ENCODE measurements around the gene STX3.
"Not testable (repeated sequence)": the region's sequence is repeated elsewhere in the genome, so short reads cannot be mapped to it uniquely, and the experiment has no call there.

STX3 gene

DNA sequence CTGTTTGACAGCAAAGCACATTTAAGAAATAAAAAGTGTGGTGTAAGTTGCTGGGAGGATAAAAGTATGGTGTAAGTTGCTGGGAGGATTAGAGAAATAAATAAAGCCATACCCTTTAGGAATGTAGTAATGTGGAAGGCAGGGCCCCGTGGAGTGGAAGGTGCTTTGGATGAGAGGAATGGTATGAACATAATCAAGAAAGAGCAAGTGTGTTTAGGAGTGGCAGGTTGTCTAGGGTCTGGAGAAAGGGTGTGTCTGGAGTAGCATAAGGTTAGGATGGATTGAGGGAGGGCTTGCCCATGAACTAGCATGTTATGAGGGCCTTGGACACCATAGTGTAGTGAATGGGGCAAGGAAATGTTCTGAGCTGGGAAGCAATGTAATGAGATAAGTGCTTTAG is 37.3 kb downstream of the STX3 start:
- ATAC-seq = no peak

GRCh38 chr11:59794417-59794816 is 39.2 kb downstream of the STX3 start:
- ATAC-seq = no peak

GRCh38 chr11:59800390-59801025 is 45.3 kb downstream of the STX3 start:
- ATAC-seq = no peak

GRCh38 chr11:59801160-59801706 is 46.1 kb downstream of the STX3 start:
- no peak for ATAC-seq

DNA sequence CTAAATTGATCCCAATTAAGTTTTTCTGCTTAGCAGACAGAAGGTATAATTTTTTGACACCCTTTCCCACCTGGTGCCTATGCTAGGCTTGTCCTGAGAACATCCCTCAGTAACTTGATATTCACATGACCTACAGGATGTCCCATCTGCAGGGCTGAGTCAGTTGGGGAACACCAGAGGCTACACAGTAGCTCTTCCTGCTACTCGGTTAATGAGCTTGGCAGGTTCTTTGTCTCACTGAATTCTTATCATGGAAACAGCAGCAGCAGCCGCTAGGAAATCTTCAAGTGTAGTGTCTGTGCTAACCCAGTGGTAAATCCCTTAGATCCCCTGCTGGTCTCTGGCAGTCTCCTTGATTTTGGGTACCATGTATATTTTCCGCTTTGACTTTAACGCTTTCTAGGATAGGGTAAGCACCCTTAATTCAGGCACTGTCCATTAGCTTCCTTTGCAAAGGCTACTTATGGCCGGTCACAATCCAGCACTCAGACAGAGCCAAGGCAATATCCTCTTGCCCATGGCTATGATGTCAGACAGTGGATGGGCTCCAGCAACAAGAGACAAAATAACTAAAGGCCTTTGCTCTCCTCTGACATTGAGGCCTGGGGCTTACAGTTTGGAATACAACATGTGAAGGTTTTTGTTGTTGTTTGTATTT is 46.9 kb downstream of the STX3 start:
- ATAC-seq = no peak

DNA sequence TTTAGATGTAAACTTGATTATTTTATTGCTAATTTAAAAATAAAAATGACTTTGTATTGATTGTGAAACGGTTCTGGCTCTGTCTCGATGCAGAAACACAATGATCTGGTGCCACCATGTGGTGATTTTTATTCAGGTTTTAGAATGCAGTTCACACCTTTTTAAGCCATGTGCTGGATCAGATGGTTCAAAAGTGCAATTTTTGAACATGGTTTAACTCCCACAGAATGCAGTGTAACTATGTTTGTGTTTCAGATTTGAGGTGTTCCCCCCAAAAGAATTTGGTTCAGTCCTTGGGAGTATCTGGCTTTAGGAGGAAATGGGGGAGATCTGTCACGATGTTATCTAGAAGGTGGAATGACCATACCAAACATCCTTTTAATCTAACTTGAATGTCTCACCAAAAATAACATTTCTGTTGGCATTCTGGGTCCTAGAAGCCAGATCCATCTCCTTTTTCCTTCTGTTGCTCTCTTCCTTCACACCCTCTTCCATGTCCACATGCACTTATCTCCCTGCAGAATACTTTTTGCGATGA is 47.5 kb downstream of the STX3 start:
- ATAC-seq = no peak

DNA sequence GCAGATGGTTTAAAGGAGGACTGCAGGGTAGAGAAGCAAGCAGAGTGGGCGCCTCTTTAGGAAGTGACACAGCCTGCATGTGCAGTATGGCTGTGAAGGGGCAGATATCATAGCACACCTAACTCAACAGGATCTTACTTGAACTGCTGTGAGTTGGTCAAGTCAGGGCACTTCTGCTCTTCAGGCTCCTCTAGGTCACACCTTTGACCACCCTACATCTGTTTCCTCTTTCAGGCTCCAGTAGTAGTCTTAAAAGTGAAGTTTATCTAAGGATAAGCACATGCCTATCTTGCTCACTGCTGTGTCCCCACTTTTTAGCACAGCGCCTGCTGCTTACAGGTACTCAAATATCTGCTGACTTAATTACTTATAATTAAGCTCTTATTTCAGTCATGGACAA is 48.9 kb downstream of the STX3 start:
- ATAC-seq = no peak

DNA sequence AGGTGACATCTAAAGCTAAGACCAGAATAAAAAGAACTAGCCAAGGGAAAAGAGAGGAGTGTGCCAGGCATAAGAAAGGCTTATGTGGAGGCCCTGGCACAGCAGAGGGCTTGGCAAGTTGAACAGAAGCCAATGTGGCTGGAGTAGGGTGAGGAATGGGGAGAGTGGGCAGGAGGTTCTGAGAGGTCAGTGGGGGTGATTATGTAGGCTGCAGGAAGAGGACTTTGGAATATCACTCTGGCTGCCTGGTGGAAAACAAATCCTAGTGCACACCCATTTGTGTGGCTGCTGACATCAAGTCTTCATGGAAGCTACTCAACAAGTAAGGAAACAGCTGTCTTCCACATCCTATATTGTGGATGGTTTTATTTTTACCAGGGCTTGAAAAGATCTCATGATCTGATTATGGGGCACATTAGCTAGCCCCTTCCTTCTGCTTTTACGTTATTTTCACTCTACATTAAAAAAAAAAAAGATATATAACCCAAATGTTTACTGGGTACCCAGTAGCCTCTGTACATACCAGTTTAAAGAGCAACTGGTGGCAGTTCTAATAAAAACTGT is 52.0 kb downstream of the STX3 start:
- ATAC-seq = no peak

DNA sequence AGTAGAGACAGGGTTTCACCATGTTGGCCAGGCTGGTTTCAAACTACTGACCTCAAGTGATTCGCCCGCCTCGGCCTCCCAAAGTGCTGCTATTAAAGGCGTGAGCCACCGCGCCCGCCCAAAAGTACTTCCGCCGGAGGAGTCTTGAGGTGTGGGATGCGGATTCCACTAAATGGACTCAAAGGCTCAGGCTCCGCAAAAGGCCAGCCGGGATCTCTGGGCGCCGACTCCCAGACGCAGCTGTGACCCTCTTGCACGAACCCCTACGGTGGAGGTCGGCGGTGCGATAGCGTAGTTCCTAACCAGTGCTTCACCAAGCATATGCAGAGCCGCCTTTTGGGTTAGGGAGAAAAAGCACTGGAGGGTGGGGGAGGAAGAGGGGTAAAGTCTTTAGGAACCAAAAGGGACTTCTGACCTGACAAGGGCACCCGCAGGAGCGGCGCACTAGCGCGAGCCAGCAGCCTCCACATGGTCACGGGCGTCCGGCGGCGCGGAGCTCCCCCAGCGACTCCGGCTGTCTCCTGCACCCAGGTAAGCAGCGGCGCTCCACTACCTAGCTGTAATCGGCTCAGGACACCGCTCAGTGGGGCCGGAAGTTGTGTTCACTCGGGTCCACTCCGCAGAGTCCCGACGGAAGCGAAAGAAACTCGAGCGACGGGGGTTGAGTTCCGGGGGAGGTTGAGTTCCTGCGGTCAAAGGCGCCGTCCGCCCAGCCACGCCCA is 55.2 kb downstream of the STX3 start, which contains the start of gene MRPL16:
MRPL16 (minus strand) TSS at position 590 of the 722 bp plus-strand sequence; CDS start at position 470, 120 bp downstream.
- ATAC-seq = peak; percentile 100

DNA sequence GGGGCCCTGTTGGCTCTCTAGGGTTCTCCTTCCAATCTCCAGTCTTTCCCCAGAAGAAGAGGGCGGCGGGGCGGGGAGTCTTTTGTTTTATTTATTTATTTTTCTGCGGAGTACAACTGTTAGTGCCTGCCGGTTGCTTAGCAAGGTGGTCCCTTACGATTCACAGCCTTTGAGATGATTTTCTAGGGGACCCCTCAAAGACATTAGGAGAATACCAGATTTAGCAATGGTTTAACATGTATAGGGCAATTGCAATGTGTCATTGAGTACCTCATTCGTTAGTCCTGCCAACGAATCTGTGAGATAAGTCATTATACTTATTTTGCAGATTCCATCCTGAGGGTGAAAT is 55.7 kb downstream of the STX3 start:
- ATAC-seq = no peak

DNA sequence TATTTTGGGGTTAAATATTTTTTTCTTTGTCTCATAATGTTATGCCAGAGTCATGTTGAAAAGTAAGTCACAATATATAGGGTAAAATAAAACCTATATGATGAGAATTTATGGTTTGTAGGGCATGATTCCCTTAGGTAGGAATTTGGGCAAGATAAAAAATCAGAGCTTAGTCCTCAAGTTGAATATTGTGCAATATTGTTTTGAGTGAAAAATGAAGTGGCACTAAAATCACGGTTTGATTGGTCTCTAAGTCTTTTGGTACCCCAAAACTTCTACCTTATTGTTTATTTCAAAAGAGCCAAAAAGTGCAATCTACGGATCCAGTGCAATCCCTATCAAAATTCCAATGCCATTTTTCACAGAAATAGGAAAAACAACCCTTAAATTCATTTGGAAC is 57.0 kb downstream of the STX3 start:
- ATAC-seq = no peak

DNA sequence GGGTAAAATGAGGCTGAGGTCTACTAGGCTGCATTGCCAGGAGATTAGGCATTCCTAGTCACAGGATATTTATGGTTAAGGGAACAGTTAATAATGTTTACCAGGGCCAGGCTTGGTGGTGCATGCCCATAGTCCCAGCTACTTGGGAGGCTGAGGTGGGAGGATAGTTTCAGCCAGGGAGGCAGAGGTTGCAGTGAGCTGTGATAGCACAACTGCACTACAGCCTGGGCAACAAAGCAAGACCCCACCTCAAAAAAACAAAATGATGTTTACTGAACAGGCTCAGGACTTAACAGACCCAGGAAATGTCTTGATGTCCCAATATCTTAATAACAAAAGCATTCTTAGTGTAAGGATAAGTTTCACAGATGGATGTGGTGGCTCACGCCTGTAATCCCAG is 58.2 kb downstream of the STX3 start:
- no peak for ATAC-seq

GRCh38 chr11:59814021-59814420 is 58.8 kb downstream of the STX3 start:
- ATAC-seq = no peak

- ATAC-seq = no peak
These were observed 60.6 kb downstream of the STX3 start for GRCh38 chr11:59815754-59816153.

GRCh38 chr11:59816434-59816833 is 61.3 kb downstream of the STX3 start:
- not testable (repeated sequence) for ATAC-seq

DNA sequence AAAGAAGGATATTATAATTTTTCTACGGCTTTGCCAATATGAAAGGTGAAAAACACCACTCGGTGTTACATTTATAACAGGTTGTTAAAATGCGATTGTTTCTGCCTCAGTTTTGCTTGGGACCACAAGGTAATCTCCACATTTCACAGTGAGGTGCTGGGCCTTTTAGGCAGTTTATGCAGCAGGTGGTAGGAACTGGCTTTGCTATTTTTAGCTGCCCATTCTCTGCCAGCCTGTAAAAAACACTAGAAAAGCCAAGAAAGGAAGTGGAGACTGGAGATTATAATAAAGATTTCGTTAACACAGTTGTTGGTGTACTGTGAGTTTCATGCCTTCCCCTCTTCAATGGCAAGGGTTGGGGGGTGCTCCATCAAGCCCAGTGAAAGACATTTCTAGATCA is 63.4 kb downstream of the STX3 start:
- ATAC-seq = no peak

- ATAC-seq = peak; percentile 21 to 58
These were observed 67.9 kb downstream of the STX3 start for GRCh38 chr11:59822989-59823566.

DNA sequence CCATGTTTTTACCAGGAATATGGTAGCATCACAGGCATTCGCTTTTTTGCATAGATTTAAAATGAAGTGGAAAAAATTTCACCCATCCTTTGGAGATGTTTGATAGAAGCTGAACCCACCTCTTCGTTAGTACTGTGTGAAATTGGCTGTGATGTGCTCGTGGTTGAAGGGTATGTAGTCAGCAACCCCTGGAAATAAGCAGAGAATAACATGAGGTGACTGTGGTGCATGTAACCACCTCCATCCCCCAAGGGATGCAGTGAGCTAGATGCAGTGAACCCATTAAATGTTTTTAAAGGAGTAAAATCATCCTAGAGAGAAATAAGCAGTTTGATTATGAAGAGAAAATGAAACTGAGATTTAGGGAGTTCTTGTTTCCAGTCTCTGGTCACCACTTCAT is 74.2 kb downstream of the STX3 start:
- no peak for ATAC-seq

DNA sequence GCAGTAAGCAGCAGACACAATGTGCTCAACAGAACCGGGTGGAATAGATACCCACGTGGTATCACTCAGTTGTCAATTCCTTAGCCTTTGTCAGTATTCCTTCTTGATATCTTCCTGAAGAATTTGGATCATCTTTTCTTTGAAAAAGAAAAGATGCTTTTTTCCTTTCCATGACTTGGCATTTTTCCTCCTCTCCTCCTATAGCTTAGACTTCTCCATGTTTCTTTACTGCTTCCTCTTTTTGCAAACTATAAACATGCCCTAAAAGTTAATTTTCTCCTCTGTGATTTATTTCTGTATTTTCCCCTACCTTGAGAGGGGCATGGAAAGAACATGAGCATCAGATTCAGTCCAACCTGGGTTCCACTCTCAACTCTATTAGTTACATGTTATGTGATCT is 78.4 kb downstream of the STX3 start:
- ATAC-seq = no peak

GRCh38 chr11:59839615-59840014 is 84.4 kb downstream of the STX3 start:
- ATAC-seq = no peak

DNA sequence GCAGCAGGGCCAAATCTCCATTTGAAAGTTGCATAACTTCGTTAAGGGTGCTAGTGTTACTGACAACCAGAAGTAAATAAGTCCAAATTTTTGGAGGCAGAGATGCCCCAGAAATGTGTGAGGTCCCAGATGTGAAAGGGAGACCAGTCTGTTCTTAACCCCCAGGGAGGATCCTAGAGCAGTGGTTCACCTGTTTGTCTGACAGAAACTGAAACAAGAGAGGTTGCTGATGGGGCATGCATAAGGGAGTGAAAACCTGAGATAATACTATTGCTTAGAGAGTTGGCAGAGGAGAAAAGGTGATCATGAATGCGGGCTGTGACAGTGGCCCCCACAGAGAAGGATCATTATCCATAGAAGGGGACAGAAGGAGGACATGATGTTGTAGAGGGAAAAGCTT is 86.3 kb downstream of the STX3 start:
- no peak for ATAC-seq

- ATAC-seq = no peak
These were observed 87.1 kb downstream of the STX3 start for GRCh38 chr11:59842316-59842715.

- ATAC-seq = no peak
These were observed 90.2 kb downstream of the STX3 start, which contains the start of gene CBLIF for GRCh38 chr11:59845399-59845798. TSS of gene CBLIF (minus strand) at chr11:59845499. CDS start at chr11:59845453, 46 bp downstream.

All from activated CD4-positive, CD25-positive, alpha-beta regulatory T cell treated with anti-CD3 and anti-CD28 coated beads, Interleukin-2, amount 50 U/mL, for 24 hours (primary cell).